Liver (tissue), 3 donors: ENCODE data around the gene DCLK2.

Source experiments
- CTCF ChIP-seq: fragments of 150-350 bp; IDR thresholded peaks from 2 replicates; pipeline ENCODE4 v1.5.1; 2017; ENCODE audit warnings: improper control_type of control experiment, low read depth, low read length; ENCODE audit not compliant: missing input control
- FOXA1 ChIP-seq: IDR thresholded peaks from 2 replicates; pipeline ENCODE4 v1.6.1; 2016; ENCODE audit warnings: antibody characterized with exemption
- JUND ChIP-seq, 2 donors: IDR thresholded peaks; 2 replicates each; pipeline ENCODE4 v1.6.1; 2016; ENCODE audit warnings: antibody characterized with exemption in 2 of 2
- MAX ChIP-seq: IDR thresholded peaks from 2 replicates; pipeline ENCODE4 v1.6.1; 2016; ENCODE audit warnings: antibody characterized with exemption
- RAD21 ChIP-seq, 2 donors: IDR thresholded peaks; 2 replicates each; pipeline ENCODE4 v1.6.1; 2016; ENCODE audit warnings: antibody characterized with exemption in 2 of 2, mild to moderate bottlenecking in 2 of 2
- TAF1 ChIP-seq: conservative IDR thresholded peaks from 2 replicates; pipeline ENCODE4 v1.6.1; 2016; ENCODE audit warnings: antibody characterized with exemption, mild to moderate bottlenecking
- YY1 ChIP-seq: IDR thresholded peaks from 2 replicates; pipeline ENCODE4 v1.6.1; 2016; ENCODE audit warnings: antibody characterized with exemption, mild to moderate bottlenecking
- ZBTB33 ChIP-seq: IDR thresholded peaks from 2 replicates; pipeline ENCODE4 v1.6.1; 2016; ENCODE audit warnings: antibody characterized with exemption
- donor health status: healthy.
- donor health status: healthy.

- TF ChIP-seq JUND (IDR thresholded peaks at IDR 0.05): no peak
- no peak for TF ChIP-seq CTCF
- no peak for TF ChIP-seq RAD21 (IDR thresholded peaks at IDR 0.05)
- no peak for TF ChIP-seq FOXA1
- TF ChIP-seq TAF1: no peak
- no peak for TF ChIP-seq YY1
- TF ChIP-seq MAX: no peak
- TF ChIP-seq ZBTB33: no peak
Observed at GRCh38 chr4:150211799-150212445, 133.7 kb downstream of the DCLK2 start.
